NB4 (cell line): ENCODE results near the gene SCARB1.

Experiments
- CTCF ChIP-seq: IDR thresholded peaks from one replicate; pipeline ENCODE4 v1.5.1; 2012; ENCODE audit warnings: low read depth, low read length
- POLR2A ChIP-seq: IDR thresholded peaks from 2 replicates; pipeline ENCODE4 v1.6.1; 2011; ENCODE audit warnings: mild to moderate bottlenecking; ENCODE audit not compliant: insufficient read length; ENCODE audit errors: extremely low read depth
- TF ChIP-seq, protein P1 (sequence below): IDR thresholded peaks from 2 replicates; pipeline ENCODE4 v1.6.1; 2011; ENCODE audit warnings: low read depth, low read length

GRCh38 chr12:124768452-124769162, 95.1 kb downstream of the SCARB1 start:
- TF ChIP-seq CTCF (no peak), POLR2A (no peak)
- TF ChIP-seq, protein P1, sequence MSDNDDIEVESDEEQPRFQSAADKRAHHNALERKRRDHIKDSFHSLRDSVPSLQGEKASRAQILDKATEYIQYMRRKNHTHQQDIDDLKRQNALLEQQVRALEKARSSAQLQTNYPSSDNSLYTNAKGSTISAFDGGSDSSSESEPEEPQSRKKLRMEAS: no peak
